Adrenal gland (tissue), 12 donors: Measurements from ENCODE around the gene GPC6. TPM values are rescaled to one million over a fixed set of nuclear protein-coding genes. Genes with fewer than 3 reads are reported as not detected.

Experiments used
- DNase-seq, 7 donors: peaks; one replicate each; pipeline ENCODE4 v3.0.0-alpha.2; 2019 to 2020
- H3K27ac ChIP-seq, 5 donors: fragments of 200-600 bp; sonication (generic) in 4 of 5; 1 replicate in 3 of 5; 2 replicates in 2 of 5; pipeline versions ENCODE4 v1.5.1 to v1.8.0; 2016 to 2020; ENCODE audit warnings: mild to moderate bottlenecking in 1 of 5
- H3K27me3 ChIP-seq: fragments of 200-600 bp; 2 replicates; pipeline ENCODE4 v1.8.0; 2021
- H3K36me3 ChIP-seq, 2 donors: fragments of 200-600 bp; replicated peaks in 1 of 2; 1 replicate in 1 of 2; 2 replicates in 1 of 2; pipeline versions ENCODE4 v1.5.1 to v1.8.0; 2018 to 2022
- H3K4me1 ChIP-seq, 2 donors: fragments of 200-600 bp; replicated peaks in 1 of 2; 1 replicate in 1 of 2; 2 replicates in 1 of 2; pipeline versions ENCODE4 v1.5.1 to v1.8.0; 2018 to 2021
- H3K4me3 ChIP-seq, 4 donors: fragments of 200-600 bp; sonication (generic) in 3 of 4; one replicate each; pipeline ENCODE4 v1.5.1; 2016 to 2018
- H3K9me3 ChIP-seq, 3 donors: fragments of 200-600 bp; sonication (generic) in 1 of 3; replicated peaks in 1 of 3; 1 replicate in 2 of 3; 2 replicates in 1 of 3; pipeline versions ENCODE4 v1.5.1 to v1.8.0; 2016 to 2021
- CTCF ChIP-seq, 6 experiments: fragments of 450-650 bp in 4 of 6; fragments of 200-600 bp in 2 of 6; sonication (generic) in 1 of 6; IDR thresholded peaks; 1 replicate in 5 of 6; 2 replicates in 1 of 6; pipeline versions ENCODE4 v1.5.1 to v1.8.0; 2016 to 2021; ENCODE audit warnings: antibody characterized with exemption in 6 of 6, mild to moderate bottlenecking in 2 of 6, moderate library complexity in 1 of 6
- POLR2A ChIP-seq, 2 donors: fragments of 450-650 bp; IDR thresholded peaks; one replicate each; pipeline ENCODE4 v1.6.1; 2017; ENCODE audit warnings: antibody characterized with exemption in 2 of 2, mild to moderate bottlenecking in 2 of 2, moderate library complexity in 1 of 2
- WGBS, 4 donors: extraction: QIAGEN DNeasy Blood & Tissue Kit in 2 of 4; methylation state at CpG; one replicate each; pipeline versions ENCODE4 v1.1.5 to v1.1.7; 2013 to 2017; 5-methylcytosine and 5-hydroxymethylcytosine counted together
- intact Hi-C, 2 donors: fragments of 100-400 bp; cut with DNase I; formaldehyde crosslinking; loops; one replicate each; pipeline versions ENCODE4 v1.14.1 to v1.15.0; 2022 to 2023
- polyA plus RNA-seq, 3 donors: library from polyadenylated mRNA; stranded (reverse); fragments of 200-250 nt in 2 of 3; fragments of 350-450 nt in 1 of 3; fragmentation: Illumina TruSeq in 1 of 3; extraction: RNeasy Lipid Tissue Mini Kit (QIAGEN cat#74804) in 1 of 3; gene quantifications; one replicate each; pipeline ENCODE4 v1.2.3, GENCODE V29; 2013 to 2014
- total RNA-seq, 9 donors: library from RNA; depleted of rRNA in 4 of 9; stranded (reverse); fragments of >200 nt in 4 of 9; fragments of 120-200 nt in 1 of 9; fragmentation: NEBNext Ultra II Directional in 1 of 9; extraction: Animal tissue kit (Norgen Biotek cat#: 25700) in 1 of 9; gene quantifications; one replicate each; pipeline versions ENCODE4 v1.1.0 to v1.2.4, GENCODE V29; 2013 to 2023
- donor health status: healthy with polysubstance abuse.
- donor health status: Bipolar disorder and iron deficiency.
- donor health status: DM: yes; HTN: yes; CAD: no.
- donor health status: DM: no; HTN: no; CAD: no.
- donor health status: DM: no; HTN: no; CAD: no.
- donor health status: DM: yes; HTN: yes; CAD: no.

The GPC6 gene
- total and polyA plus RNA-seq, 12 donors: 0.37 to 62.3 (median 2.5) TPM

- Histone ChIP-seq H3K36me3 (no peaks in the 10 kb centered on the region), H3K4me1 (no peaks in the 10 kb centered on the region), H3K27ac (no peak overlapping the region), H3K4me3 (no peak overlapping the region), H3K9me3 (no peaks in the 10 kb centered on the region), H3K27me3 (no peaks in the 10 kb centered on the region)
- intact Hi-C loops: no loop called here
- DNase-seq: no peak
- 84 to 97% (median 90%) methylated on average over 3 of the region's 3 CpGs for WGBS, 4 donors
- no peak for TF ChIP-seq CTCF (IDR thresholded peaks at IDR 0.05)
- no peak for TF ChIP-seq POLR2A (IDR thresholded peaks at IDR 0.05)
Measured at GRCh38 chr13:94112227-94112626, 885.6 kb downstream of the GPC6 start.

GRCh38 chr13:94112731-94113130, 886.1 kb downstream of the GPC6 start:
- TF ChIP-seq POLR2A (IDR thresholded peaks at IDR 0.05) (no peak), CTCF (IDR thresholded peaks at IDR 0.05) (no peak)
- no peaks in the 10 kb centered on the region for H3K36me3 ChIP-seq
- H3K4me3 ChIP-seq: no peak overlapping the region
- H3K4me1 ChIP-seq: no peaks in the 10 kb centered on the region
- WGBS, 4 donors: 79 to 87% (median 83%) methylated on average over 2 of the region's 2 CpGs
- intact Hi-C loops: no loop called here
- no peaks in the 10 kb centered on the region for H3K27me3 ChIP-seq
- no peak overlapping the region for H3K27ac ChIP-seq
- DNase-seq: no peak
- H3K9me3 ChIP-seq: no peaks in the 10 kb centered on the region

GRCh38 chr13:94113245-94113644, 886.6 kb downstream of the GPC6 start:
- Histone ChIP-seq H3K27ac (no peak overlapping the region), H3K4me3 (no peak overlapping the region), H3K36me3 (no peaks in the 10 kb centered on the region), H3K27me3 (no peaks in the 10 kb centered on the region), H3K9me3 (no peaks in the 10 kb centered on the region), H3K4me1 (no peaks in the 10 kb centered on the region)
- TF ChIP-seq POLR2A (IDR thresholded peaks at IDR 0.05) (no peak), CTCF (IDR thresholded peaks at IDR 0.05) (no peak)
- intact Hi-C loops: no loop called here
- no peak for DNase-seq

GRCh38 chr13:94114166-94114565, 887.6 kb downstream of the GPC6 start:
- no peaks in the 10 kb centered on the region for H3K4me1 ChIP-seq
- no peaks in the 10 kb centered on the region for H3K9me3 ChIP-seq
- TF ChIP-seq POLR2A (IDR thresholded peaks at IDR 0.05) (no peak), CTCF (IDR thresholded peaks at IDR 0.05) (no peak)
- H3K36me3 ChIP-seq: no peaks in the 10 kb centered on the region
- 72 to 100% (median 83%) methylated on average over 1 of the region's 1 CpG for WGBS, 4 donors
- no peaks in the 10 kb centered on the region for H3K27me3 ChIP-seq
- no peak overlapping the region for H3K4me3 ChIP-seq
- no peak overlapping the region for H3K27ac ChIP-seq
- intact Hi-C loops: no loop called here
- DNase-seq: no peak
